KOPT-K1 (cell line): ENCODE data around the gene MRPL14.
"Not testable (repeated sequence)": the region's sequence is repeated elsewhere in the genome, so short reads cannot be mapped to it uniquely, and the experiment has no call there.

Source experiments
- H3K27ac ChIP-seq: fragments of 200-600 bp; sonication (generic); 2 replicates; pipeline ENCODE4 v1.5.1; 2016; ENCODE audit warnings: antibody characterized with exemption, mild to moderate bottlenecking, low read depth, low read length; ENCODE audit not compliant: poor library complexity, severe bottlenecking
- H3K36me3 ChIP-seq: fragments of 200-600 bp; sonication (generic); 2 replicates; pipeline ENCODE4 v1.5.1; 2017; ENCODE audit warnings: antibody characterized with exemption, mild to moderate bottlenecking, low read length, moderate library complexity; ENCODE audit not compliant: insufficient read depth
- H3K9me3 ChIP-seq: fragments of 200-600 bp; sonication (generic); 2 replicates; pipeline ENCODE4 v1.5.1; 2017; ENCODE audit warnings: antibody characterized with exemption, low read length, mild to moderate bottlenecking; ENCODE audit not compliant: insufficient read depth, poor library complexity, severe bottlenecking

Gene MRPL14

DNA sequence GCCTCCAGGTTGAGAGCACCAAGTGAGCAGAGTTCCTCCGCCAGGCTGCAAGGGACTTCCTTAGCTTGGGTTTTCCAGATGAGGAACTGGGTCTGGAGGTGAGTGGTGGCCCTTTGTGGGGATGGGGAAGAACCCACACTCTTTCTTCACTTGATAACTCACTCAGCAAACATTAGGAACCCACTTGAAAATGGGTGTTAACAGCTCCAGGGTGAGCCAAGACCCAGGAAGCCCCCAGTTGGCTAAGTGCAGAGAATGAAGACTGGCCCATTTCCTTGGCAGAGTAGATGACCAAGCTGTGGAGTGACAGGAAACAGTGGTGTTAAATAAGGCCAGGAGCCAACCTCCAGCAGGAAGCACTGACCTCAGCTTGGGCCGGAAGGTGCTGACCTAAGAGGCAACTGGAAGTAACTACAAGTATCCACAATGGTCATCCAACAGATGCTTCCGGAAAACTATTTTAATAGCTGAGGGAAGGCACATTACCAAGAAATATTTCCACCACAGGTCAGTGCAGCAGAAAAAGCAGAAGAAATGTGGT lies 22.7 kb downstream of the MRPL14 start:
- H3K36me3 ChIP-seq: peaks cover 83% of the 10 kb centered on the region
- H3K9me3 ChIP-seq: no peaks in the 10 kb centered on the region
- no peak overlapping the region for H3K27ac ChIP-seq

DNA sequence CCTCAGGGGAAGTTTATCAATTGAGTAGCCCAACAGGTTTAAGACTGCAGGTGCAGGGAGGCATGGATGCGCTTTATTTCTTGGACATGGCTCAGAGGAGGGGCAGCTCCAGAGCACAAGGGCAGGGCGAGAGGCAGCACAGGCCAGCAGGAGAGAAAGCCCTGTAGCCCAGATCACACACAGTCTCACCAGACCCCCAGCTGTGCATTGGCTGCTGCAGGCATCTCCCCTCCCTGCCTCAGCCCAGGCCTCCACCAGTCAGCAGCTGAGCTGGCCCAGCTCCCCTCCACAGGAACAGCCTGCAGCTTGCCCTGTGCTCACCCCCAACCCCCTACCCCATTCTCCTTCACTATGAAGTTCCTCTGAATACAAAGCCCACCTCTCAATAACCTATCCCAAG lies 24.7 kb downstream of the MRPL14 start:
- peak overlapping the region; percentile 4 for H3K27ac ChIP-seq
- no peaks in the 10 kb centered on the region for H3K9me3 ChIP-seq
- H3K36me3 ChIP-seq: peaks cover 71% of the 10 kb centered on the region

DNA sequence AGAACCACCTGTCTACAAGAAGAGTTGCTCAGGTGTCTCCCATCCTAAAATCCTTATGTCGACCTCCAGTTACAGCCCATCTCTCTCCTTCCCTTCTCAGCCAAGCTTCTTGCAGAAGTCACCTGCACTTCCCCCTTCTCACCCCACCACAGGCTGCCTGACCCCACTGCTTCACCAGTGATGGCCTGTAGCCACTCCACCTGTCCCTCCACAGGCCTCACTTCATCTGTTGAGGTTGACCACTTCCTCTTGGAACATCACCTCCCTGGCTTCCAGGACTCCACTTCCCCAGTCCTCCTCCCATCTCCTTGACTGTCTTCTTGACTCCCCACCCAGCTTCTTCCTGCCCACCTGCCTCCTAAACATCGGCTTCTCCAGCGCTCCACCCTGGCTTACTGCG lies 25.4 kb downstream of the MRPL14 start:
- Histone ChIP-seq H3K36me3 (peaks cover 67% of the 10 kb centered on the region), H3K9me3 (no peaks in the 10 kb centered on the region)

DNA sequence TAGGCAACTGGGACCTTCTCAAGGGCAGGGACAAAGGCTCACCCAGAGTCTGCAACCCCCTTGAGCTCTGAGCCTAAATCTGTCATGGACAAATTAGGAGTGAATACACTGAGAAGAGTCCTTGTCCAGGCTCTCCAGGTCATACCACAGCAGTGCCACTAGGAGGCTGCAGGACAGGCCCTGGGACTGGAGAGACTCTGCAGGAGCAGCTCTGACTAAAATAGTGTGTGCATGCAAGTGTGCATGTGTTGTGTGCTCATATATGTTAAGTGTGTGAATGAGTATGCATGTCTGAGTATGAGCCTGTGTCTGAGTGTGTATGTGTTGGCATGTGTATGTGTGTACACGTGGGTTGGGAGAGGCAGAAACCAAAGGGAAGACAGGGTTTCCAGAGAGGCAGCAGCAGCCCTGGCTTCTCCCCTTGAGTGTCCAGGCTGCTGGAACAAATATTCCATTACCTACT lies 27.1 kb downstream of the MRPL14 start:
- Histone ChIP-seq H3K36me3 (peaks cover 50% of the 10 kb centered on the region), H3K9me3 (no peaks in the 10 kb centered on the region), H3K27ac (no peak overlapping the region)

More for the DNA sequence above, 25.4 kb downstream of the MRPL14 start:
- H3K27ac ChIP-seq: peak overlapping the region; percentile 4

DNA sequence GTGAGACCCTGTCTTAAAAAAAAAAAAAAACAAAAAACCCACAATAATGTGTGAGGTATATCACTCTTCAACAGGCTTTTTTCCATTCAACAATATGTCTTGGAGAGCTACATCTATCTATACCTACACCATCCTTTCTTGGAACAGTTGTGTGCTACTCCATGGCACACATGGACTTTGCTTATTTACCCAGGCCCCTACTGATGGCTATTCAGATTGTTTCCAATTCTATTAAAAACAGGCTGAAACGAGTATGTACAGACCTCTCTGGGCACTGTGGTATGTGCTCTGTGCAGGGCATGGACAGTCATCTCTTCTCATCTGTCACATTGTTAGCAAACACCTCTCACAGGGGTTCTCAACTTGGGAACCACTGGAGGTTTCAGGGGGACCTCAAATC lies 28.1 kb downstream of the MRPL14 start:
- Histone ChIP-seq H3K27ac (no peak overlapping the region), H3K36me3 (peaks cover 49% of the 10 kb centered on the region), H3K9me3 (no peaks in the 10 kb centered on the region)

DNA sequence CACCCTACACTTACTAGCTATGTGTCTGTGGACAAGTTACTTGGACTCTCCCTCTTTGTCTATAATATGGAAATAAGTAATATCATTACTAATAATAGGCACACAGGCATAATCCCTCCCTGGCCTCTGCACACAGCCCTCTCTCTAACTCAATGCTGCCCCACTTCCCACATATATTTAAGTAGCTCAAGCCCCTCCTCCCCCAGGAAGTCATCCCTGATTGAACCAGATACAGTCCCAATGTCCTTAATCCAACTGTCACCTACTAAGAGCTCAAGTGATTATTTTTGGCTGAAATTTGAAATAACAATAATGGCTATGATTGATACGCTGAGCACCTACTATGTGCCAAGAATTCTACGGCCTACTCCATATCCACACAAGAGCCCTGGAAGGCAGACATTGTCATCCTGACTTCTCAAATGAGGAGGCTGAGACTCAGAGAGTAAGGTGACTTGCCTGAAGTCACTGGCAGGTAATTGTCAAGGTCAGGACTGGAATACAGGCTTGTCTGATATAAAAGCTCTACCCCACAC lies 29.4 kb downstream of the MRPL14 start:
- H3K36me3 ChIP-seq: peaks cover 41% of the 10 kb centered on the region
- no peak overlapping the region for H3K27ac ChIP-seq
- no peaks in the 10 kb centered on the region for H3K9me3 ChIP-seq

DNA sequence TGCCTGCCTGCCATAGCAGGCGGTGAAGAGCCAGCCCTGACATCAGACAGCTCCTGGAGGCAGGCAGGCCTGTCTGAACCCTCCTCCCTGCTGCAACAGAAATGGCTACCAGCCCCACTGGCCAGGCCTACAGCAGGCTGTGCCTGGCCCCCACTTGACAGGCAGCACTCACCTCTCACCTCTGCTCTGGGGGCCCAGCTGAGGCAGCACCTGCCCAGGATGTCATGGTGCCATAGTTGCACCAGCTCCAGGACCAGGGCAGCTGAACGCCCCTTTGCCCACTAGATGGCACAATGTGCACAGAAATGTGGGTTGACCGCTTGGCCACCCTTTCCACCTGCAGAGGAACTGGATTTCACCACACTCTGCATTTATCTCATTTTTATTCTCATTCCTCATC lies 30.6 kb downstream of the MRPL14 start:
- no peaks in the 10 kb centered on the region for H3K9me3 ChIP-seq
- peaks cover 41% of the 10 kb centered on the region for H3K36me3 ChIP-seq
- no peak overlapping the region for H3K27ac ChIP-seq

DNA sequence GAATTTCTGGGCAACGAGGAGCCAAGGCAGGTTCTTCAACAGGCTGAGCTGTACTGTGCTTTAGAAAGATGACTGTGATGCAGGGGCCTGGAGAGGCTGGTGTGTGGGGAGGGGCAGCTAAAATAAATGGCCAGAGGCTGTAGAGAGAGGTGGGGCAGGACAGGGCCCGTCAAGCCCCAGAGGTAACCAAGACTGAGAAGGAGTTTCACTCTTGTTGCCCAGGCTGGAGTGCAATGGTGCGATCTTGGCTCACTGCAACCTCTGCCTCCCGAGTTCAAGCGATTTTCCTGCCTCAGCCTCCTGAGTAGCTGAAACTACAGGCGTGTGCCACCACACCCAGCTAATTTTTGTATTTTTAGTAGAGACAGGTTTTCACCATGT lies 32.0 kb downstream of the MRPL14 start:
- not testable (repeated sequence) for H3K9me3 ChIP-seq, H3K27ac ChIP-seq
- H3K36me3 ChIP-seq: peaks cover 28% of the 10 kb centered on the region

DNA sequence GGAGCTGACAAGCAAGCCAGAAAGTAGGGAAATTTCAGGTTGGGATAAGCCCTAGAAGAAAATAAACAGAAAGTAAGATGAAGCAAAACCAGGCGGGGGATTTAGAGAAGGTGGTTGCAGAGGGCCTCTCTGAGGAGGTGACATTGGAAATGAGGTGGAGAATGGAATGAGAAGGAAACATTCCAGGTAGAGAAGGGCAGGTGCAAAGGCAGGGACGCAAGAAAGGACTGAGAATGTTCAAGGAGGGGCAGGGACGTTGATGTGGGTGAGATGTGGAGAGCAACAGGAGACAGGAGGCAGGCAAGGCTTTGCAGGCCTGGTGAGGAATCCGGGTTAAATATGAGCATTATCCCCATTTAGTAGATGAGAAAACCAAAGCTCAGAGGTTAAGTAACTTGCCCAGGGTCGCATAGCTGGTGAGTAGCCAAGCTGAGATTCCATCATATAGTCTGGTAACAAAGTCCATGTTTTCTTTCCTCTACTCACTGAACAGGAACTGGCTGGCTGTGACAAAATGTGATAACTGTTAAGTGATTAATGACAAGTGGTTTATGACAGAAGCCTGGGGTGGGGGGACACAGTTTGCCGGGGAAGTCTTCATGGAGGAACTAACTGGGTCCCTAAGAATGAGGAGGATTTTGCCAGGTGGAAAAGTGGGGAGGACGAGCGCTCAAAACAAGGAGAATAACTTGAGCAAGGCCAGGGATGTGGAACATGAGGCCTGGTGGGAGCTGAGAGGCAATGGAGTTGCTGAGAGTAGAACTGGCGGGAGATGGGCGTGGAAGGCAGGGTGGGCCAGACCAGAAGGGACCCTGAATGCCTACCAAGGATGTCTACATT lies 32.6 kb downstream of the MRPL14 start:
- no peak overlapping the region for H3K27ac ChIP-seq
- no peaks in the 10 kb centered on the region for H3K9me3 ChIP-seq
- peaks cover 22% of the 10 kb centered on the region for H3K36me3 ChIP-seq

DNA sequence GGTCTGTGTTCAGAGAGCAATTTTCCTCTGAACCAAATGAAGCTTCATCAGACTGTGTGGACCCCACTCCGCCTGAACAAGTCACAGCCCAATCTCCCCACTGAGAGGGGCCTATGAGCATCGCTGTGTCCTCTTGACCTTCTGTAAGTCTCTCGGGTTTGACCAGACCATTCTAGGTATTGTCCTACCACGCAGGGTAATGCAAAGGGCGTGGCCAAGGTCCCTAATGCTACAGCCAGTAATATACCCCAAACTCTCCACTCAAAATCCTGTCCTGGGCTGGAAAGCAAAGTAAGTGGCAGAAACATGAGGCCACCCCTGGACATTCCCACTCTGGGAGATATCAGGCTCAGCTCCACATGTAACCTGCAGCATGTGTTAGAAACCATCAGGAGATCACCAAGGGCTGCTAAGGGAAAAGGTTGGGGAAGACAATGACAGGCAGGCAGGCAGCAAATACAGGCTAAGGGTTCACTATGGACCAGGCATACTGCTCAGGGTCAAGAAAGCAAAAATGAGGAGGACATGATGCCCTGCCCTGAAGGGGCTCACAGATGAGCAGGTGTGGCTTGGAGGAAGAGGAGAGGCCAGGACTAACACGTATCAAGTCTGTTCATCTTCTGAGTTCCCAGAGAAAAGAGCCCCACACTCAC lies 33.4 kb downstream of the MRPL14 start:
- peaks cover 18% of the 10 kb centered on the region; the same call in 1 of the 2 replicates for H3K36me3 ChIP-seq
- H3K9me3 ChIP-seq: no peaks in the 10 kb centered on the region
- H3K27ac ChIP-seq: no peak overlapping the region

DNA sequence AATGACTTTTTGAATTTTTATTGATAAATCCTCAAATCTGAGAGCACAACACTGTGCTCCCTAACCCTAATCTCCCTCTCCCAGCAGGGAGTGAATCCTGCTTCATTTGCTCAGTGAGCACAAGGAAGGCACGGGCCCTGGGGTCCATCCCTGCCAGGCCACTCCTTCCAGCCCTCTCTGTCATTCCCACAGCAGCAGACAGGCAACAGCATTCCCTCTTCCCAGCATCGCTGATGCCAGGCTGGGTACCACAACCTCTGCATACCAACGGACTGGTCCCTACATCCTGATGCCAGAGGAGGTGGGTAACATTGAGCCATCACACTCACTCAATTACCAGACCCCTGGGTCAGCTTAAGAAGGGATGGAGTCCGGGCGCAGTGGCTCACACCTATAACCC lies 34.2 kb downstream of the MRPL14 start:
- peaks cover 16% of the 10 kb centered on the region; the same call in 1 of the 2 replicates for H3K36me3 ChIP-seq
- H3K27ac ChIP-seq: no peak overlapping the region
- no peaks in the 10 kb centered on the region for H3K9me3 ChIP-seq

DNA sequence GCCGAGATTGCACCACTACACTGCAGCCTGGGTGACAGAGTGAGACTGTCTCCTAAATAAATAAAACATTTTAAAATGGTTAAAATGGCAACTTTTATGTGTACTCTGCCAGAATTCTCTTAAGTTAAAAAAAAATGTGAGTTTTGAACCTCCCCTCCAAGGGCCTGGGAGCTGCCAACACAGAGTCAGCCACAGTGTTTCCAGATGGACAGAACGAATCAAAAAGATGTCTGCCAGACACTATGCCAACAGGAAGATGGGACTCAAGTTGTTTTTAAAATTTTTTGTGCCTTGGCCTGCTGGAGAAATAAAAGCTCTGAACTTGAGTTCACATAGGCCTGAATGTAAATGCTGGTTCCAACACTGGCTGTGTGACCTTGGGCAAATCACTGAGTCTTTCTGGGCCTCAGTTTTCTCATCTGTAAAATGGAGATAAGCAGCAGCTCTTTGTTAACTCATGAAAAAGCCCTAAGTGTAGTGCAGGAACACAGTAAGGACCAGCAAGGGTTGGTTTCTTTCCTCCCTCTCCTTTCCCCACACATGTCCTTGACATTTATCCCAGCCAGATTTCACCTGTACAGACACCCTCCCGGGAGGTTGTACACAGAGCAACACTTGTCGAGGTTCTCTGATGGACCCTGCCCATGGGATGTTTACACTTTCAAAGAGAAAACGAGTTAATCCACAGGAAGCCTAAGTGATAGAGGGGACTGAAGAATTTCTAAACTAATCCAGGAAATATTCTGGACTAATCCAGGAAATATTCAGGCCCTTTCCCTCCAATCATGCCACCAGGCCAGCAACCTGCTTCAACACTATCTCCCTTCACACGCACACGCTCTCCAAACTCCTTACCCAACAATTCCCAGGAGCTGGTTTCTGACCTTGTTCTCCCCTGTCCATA lies 35.0 kb downstream of the MRPL14 start:
- Histone ChIP-seq H3K36me3 (peaks cover 16% of the 10 kb centered on the region; the same call in 1 of the 2 replicates), H3K9me3 (no peaks in the 10 kb centered on the region), H3K27ac (no peak overlapping the region)

DNA sequence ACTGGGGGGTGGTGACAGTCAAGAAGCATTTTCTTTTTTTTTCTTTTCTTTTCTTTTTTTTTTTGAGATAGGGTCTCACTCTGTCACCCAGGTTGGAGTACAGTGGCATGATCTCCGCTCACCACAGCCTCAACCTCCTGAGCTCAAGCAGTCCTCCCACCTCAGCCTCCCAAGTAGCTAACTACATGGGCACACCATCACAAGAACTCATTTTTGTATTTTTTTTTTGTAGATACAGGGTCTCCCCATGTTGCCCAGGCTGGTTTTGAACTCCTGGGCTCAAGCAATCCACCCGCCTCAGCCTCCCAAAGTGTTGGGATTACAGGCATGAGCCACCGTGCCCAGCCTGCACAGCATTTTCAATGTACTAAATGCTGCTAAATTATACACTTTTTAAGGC lies 35.9 kb downstream of the MRPL14 start:
- not testable (repeated sequence) for H3K9me3 ChIP-seq, H3K27ac ChIP-seq
- peaks cover 16% of the 10 kb centered on the region; the same call in 1 of the 2 replicates for H3K36me3 ChIP-seq

DNA sequence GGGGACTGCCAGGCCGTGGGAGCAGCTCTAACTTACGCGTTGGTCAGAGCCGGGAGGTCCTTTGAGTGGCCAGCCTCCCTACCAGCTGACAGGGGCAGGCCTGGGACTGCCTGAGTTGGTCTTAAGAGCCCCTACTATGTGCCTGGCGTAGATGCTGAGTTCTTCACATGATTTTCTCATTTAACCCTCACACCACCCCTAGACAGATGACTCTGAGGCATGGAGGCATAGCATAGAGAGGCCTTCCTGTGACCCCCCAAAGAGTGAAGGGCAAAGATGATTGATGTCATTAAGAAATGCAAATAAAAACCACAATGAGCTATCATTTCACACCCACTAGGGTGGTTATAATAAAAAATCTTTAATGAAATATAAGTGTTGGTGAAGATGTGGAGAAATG lies 36.8 kb downstream of the MRPL14 start:
- no peak overlapping the region for H3K27ac ChIP-seq
- no peaks in the 10 kb centered on the region for H3K9me3 ChIP-seq
- H3K36me3 ChIP-seq: peaks cover 16% of the 10 kb centered on the region; the same call in 1 of the 2 replicates
